Measurements from ENCODE around the gene DCHS1.

The DCHS1 gene

GRCh38 chr11:6671991-6672390 lies 16.4 kb upstream of the DCHS1 start:
- no peak for DNase-seq

- no peak for DNase-seq
These were observed 14.7 kb upstream of the DCHS1 start for GRCh38 chr11:6670202-6670830.

- DNase-seq: no peak
These were observed 12.2 kb upstream of the DCHS1 start for GRCh38 chr11:6667733-6668374.

GRCh38 chr11:6666302-6667183 lies 10.9 kb upstream of the DCHS1 start:
- DNase-seq: no peak

GRCh38 chr11:6664551-6664950 lies 8.9 kb upstream of the DCHS1 start:
- no peak for DNase-seq

GRCh38 chr11:6663794-6664469 lies 8.3 kb upstream of the DCHS1 start:
- no peak for DNase-seq

GRCh38 chr11:6660712-6661111 lies 5.1 kb upstream of the DCHS1 start:
- DNase-seq: no peak

GRCh38 chr11:6658647-6659046 lies 3.0 kb upstream of the DCHS1 start:
- DNase-seq: no peak

- no peak for DNase-seq
These were observed 1.7 kb upstream of the DCHS1 start for GRCh38 chr11:6657346-6657745.

- peak; percentile 28 for DNase-seq
These were observed 1.3 kb upstream of the DCHS1 start for GRCh38 chr11:6656936-6657335.

- no peak for DNase-seq
These were observed 941 bp upstream of the DCHS1 start for GRCh38 chr11:6656584-6656915.

GRCh38 chr11:6655020-6655789 lies 404 bp downstream of the DCHS1 start:
- peak; percentile 66 for DNase-seq

- no peak for DNase-seq
These were observed 1.2 kb downstream of the DCHS1 start for GRCh38 chr11:6654281-6655019.

- DNase-seq: no peak
These were observed 2.0 kb downstream of the DCHS1 start for GRCh38 chr11:6653656-6654055.

GRCh38 chr11:6653097-6653496 lies 2.5 kb downstream of the DCHS1 start:
- DNase-seq: no peak

- no peak for DNase-seq
These were observed 3.4 kb downstream of the DCHS1 start for GRCh38 chr11:6652182-6652581.

GRCh38 chr11:6650980-6651379 lies 4.6 kb downstream of the DCHS1 start:
- no peak for DNase-seq

GRCh38 chr11:6650104-6650503 lies 5.5 kb downstream of the DCHS1 start:
- DNase-seq: no peak

GRCh38 chr11:6648501-6648900 lies 7.1 kb downstream of the DCHS1 start:
- no peak for DNase-seq

- no peak for DNase-seq
These were observed 7.8 kb downstream of the DCHS1 start for GRCh38 chr11:6647836-6648235.

GRCh38 chr11:6646918-6647679 lies 8.5 kb downstream of the DCHS1 start:
- peak; percentile 47 for DNase-seq
